HEK293T (cell line): Measurements from ENCODE around the gene STAB2.
"Not testable (repeated sequence)": the region's sequence is repeated elsewhere in the genome, so short reads cannot be mapped to it uniquely, and the experiment has no call there.

Source experiments
- CTCF ChIA-PET: fragments of 350-600 bp; formaldehyde crosslinking; extraction: SDS; loops from one replicate; lab custom pipeline; 2021; ENCODE audit warnings: antibody characterized with exemption, inconsistent platforms; lab: Yijun Ruan, JAX
- POLR2A ChIA-PET: fragments of 350-600 bp; formaldehyde crosslinking; extraction: SDS; loops from one replicate; lab custom pipeline; 2020; ENCODE audit warnings: antibody characterized with exemption, inconsistent platforms; lab: Yijun Ruan, JAX
- DNase-seq: peaks from one replicate; pipeline ENCODE4 v3.0.0; 2012; ENCODE audit warnings: mixed read lengths; ENCODE audit errors: extremely low spot score
- ARNT ChIP-seq: fragments of 450-650 bp; IDR thresholded peaks from 2 replicates; pipeline ENCODE4 v1.6.1; 2017; ENCODE audit warnings: mild to moderate bottlenecking
- BHLHE40 ChIP-seq: fragments of 450-650 bp; IDR thresholded peaks from 2 replicates; pipeline ENCODE4 v1.6.1; 2016; ENCODE audit warnings: mild to moderate bottlenecking, moderate library complexity, borderline replicate concordance
- CTBP1 ChIP-seq: fragments of 450-650 bp; IDR thresholded peaks from 2 replicates; pipeline ENCODE4 v1.6.1; 2016; ENCODE audit warnings: borderline replicate concordance
- ELF4 ChIP-seq: fragments of 450-650 bp; IDR thresholded peaks from 2 replicates; pipeline ENCODE4 v1.6.1; 2017; ENCODE audit warnings: antibody characterized with exemption
- FOXA1 ChIP-seq: fragments of 450-650 bp; IDR thresholded peaks from 2 replicates; pipeline ENCODE4 v1.6.1; 2016; ENCODE audit warnings: mild to moderate bottlenecking
- FOXK2 ChIP-seq: fragments of 450-650 bp; IDR thresholded peaks from 2 replicates; pipeline ENCODE4 v1.6.1; 2016; ENCODE audit warnings: mild to moderate bottlenecking
- FOXM1 ChIP-seq: fragments of 450-650 bp; IDR thresholded peaks from 2 replicates; pipeline ENCODE4 v1.6.1; 2017; ENCODE audit warnings: mild to moderate bottlenecking, borderline replicate concordance
- HDGF ChIP-seq: fragments of 450-650 bp; IDR thresholded peaks from 2 replicates; pipeline ENCODE4 v1.6.1; 2017; ENCODE audit warnings: antibody characterized with exemption, borderline replicate concordance
- L3MBTL2 ChIP-seq: fragments of 450-650 bp; conservative IDR thresholded peaks from 2 replicates; pipeline ENCODE4 v1.6.1; 2016; ENCODE audit warnings: mild to moderate bottlenecking
- LEF1 ChIP-seq: fragments of 450-650 bp; IDR thresholded peaks from 2 replicates; pipeline ENCODE4 v1.6.1; 2017; ENCODE audit warnings: mild to moderate bottlenecking, borderline replicate concordance
- NFRKB ChIP-seq: fragments of 450-650 bp; IDR thresholded peaks from 2 replicates; pipeline ENCODE4 v1.6.1; 2016; ENCODE audit warnings: mild to moderate bottlenecking, moderate library complexity
- SP1 ChIP-seq: fragments of 450-650 bp; IDR thresholded peaks from 2 replicates; pipeline ENCODE4 v1.6.1; 2017
- SUZ12 ChIP-seq: fragments of 450-650 bp; IDR thresholded peaks from 2 replicates; pipeline ENCODE4 v1.6.1; 2016; ENCODE audit warnings: mild to moderate bottlenecking
- TARDBP ChIP-seq: fragments of 450-650 bp; IDR thresholded peaks from 2 replicates; pipeline ENCODE4 v1.6.1; 2016
- ZNF384 ChIP-seq: fragments of 450-650 bp; IDR thresholded peaks from 2 replicates; pipeline ENCODE4 v1.6.1; 2016
- TF ChIP-seq, protein P1 (sequence below): fragments of 450-650 bp; IDR thresholded peaks from 2 replicates; pipeline ENCODE4 v1.6.1; 2016

STAB2 gene

DNA sequence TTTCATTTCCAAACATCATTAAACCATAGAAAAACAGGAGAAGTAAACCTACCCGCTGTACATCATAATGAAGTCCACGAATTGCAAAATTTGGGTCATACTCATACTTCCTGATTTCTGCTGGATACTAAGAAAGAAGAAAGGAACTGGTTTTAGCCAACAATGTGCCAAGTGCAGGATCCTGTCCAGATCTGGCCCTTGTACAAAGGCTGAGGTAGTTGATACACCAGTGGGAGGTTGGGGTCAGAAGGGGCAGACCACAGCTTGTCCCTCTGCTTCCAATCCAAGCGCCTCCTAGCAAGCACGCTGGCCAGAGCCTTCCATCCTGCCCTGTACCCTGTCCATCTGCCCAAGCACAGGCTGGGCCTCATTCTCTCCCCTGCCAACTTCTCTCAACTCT is 219.7 kb downstream of the STAB2 start:
- TF ChIP-seq FOXK2 (no peak), ZNF384 (no peak), SUZ12 (no peak), ELF4 (no peak), CTBP1 (no peak), FOXA1 (no peak), TARDBP (no peak), HDGF (no peak), NFRKB (no peak), SP1 (no peak), LEF1 (no peak)
- TF ChIP-seq, protein P1, sequence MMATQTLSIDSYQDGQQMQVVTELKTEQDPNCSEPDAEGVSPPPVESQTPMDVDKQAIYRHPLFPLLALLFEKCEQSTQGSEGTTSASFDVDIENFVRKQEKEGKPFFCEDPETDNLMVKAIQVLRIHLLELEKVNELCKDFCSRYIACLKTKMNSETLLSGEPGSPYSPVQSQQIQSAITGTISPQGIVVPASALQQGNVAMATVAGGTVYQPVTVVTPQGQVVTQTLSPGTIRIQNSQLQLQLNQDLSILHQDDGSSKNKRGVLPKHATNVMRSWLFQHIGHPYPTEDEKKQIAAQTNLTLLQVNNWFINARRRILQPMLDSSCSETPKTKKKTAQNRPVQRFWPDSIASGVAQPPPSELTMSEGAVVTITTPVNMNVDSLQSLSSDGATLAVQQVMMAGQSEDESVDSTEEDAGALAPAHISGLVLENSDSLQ: no peak
- ChIA-PET CTCF (no interaction called here), POLR2A (no interaction called here)
- no peak for DNase-seq

DNA sequence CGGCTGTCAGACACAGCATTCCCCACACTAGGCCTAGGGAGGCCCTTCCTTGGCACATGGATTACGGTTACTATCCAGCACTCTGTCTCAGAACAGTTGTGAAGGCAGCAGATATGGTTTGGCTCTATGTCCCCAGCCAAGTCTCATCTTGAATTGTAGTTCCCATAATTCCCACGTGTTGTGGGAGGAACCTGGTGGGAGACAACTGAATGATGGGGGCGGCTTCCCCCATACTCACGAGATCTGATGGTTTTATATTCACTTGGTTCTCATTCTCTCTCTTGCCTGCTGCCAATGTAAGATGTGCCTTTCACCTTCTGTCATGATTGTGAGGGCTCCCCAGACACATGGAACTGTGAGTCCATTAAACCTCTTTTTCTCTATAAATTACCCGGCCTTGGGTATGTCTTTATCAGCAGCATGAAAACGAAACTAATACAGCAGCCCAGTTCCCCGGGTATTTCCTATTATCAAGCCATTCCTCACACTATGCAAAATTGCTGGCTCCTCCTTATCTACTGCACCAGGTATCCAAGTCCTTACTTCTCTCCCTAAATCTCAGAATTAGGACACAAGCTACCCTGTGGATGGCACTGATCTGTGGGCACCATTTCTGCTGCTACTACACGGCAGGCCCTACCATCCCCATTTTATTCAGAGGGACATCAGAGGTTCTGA is 220.6 kb downstream of the STAB2 start:
- DNase-seq: no peak
- CTCF ChIA-PET: no interaction called here
- POLR2A ChIA-PET: no interaction called here
- TF ChIP-seq, protein P1: no peak
- no peak for TF ChIP-seq FOXK2
- TF ChIP-seq BHLHE40: no peak
- no peak for TF ChIP-seq ARNT
- no peak for TF ChIP-seq ZNF384
- TF ChIP-seq FOXA1: no peak
- no peak for TF ChIP-seq TARDBP
- TF ChIP-seq SUZ12: no peak
- no peak for TF ChIP-seq LEF1
- no peak for TF ChIP-seq CTBP1
- TF ChIP-seq ELF4: no peak
- no peak for TF ChIP-seq L3MBTL2
- TF ChIP-seq SP1: no peak
- TF ChIP-seq NFRKB: no peak
- no peak for TF ChIP-seq FOXM1
- no peak for TF ChIP-seq HDGF

DNA sequence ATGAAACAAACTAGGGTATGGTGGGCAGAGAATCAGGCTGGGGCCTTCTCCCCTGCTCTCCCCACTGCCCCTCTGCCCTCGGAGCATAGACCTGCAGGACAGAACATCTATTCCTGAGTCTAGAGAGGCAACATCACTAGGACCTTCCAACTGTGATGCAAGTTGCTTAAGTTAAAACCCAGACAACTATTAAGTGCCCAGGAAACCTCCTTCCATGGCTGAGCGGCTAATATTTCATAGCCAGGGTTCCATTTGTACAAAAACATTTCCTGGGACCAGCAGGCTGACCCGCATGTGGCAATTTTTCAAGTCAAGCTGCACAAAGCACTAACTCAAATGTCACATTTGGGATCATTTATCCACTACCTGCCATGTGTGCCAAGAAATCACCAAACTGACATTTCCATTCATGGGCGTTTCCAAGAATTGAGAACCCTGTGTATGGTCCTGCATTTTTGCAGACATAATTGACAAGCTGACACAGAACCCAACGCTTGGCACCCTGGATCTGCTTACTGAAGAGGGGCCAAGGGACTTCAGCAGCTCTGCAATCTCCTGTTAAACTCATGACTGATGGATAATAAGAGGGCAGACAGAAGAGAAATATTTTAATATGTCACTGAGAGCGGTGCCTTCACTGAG is 221.3 kb downstream of the STAB2 start:
- ChIA-PET POLR2A (no interaction called here), CTCF (no interaction called here)

DNA sequence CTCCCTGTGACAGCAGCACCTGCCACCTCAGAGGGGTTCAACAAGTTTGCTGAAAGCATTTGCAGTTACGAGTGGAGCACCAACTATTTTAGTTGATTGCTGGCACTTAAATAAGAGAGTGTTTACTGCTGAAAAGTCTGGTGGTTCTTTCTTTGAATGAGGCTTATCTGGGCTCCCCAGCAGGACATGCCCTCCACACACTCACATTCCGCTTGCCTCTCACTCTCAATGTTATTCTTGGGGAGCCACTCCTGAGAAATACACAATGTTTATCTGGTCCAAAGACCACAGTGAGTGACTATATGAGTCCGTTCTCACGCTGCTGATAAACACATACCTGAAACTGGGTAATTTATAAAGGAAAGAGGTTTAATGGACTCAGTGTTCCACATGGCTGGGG is 222.1 kb downstream of the STAB2 start:
- CTCF ChIA-PET: no interaction called here
- no peak for TF ChIP-seq CTBP1
- TF ChIP-seq NFRKB: no peak
- no peak for TF ChIP-seq SUZ12
- TF ChIP-seq ARNT: no peak
- TF ChIP-seq LEF1: no peak
- no peak for TF ChIP-seq SP1
- TF ChIP-seq L3MBTL2: no peak
- TF ChIP-seq FOXK2: no peak
- no peak for TF ChIP-seq TARDBP
- TF ChIP-seq HDGF: no peak
- no peak for TF ChIP-seq ELF4
- POLR2A ChIA-PET: no interaction called here
- no peak for DNase-seq

More for the DNA sequence above, 221.3 kb downstream of the STAB2 start:
- no peak for DNase-seq
- TF ChIP-seq SUZ12: no peak
- TF ChIP-seq ARNT: no peak
- no peak for TF ChIP-seq ELF4
- TF ChIP-seq FOXM1: no peak
- TF ChIP-seq, protein P1: no peak
- TF ChIP-seq NFRKB: no peak

DNA sequence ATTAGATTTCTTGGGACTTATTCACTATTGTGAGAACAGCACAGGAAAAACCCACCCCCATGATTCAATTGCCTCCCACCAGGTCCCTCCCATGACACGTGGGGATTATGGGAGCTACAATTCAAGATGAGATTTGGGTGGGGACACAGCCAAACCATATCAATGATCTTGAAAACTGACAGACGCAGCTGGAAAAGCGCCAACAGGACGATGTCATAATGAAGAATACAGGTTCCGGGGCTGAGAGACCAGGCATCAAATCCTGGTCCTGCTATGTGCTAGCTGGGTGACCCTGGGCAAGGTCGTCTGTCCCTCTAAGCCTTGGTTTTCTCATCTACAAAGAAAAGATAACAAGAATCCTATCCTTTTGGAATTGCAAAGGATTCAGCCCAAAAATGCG is 222.6 kb downstream of the STAB2 start:
- DNase-seq, POLR2A ChIA-PET, CTCF ChIA-PET: not testable (repeated sequence)

DNA sequence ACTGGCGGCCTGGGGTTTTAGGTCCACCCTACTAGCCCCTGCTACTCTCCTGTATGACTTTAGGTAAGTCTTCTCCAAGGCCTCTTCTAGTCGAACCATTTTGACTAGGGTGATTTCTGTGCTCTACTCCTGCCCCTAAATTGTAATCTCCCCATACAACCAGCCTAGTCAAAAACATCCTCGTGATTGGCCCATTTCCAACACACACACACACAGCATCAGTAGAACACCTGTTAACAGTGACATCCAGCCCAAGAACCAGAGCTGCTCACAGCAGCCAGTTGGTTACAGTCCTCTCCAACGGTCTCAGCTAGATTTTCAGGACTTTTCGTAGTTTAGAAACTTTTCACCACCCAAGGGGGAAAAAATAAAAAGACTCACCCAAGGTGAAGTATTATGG is 223.0 kb downstream of the STAB2 start:
- no peak for DNase-seq
- TF ChIP-seq HDGF (no peak), ZNF384 (no peak), L3MBTL2 (no peak), CTBP1 (no peak), FOXM1 (no peak), NFRKB (no peak)
- CTCF ChIA-PET: no interaction called here
- POLR2A ChIA-PET: no interaction called here

DNA sequence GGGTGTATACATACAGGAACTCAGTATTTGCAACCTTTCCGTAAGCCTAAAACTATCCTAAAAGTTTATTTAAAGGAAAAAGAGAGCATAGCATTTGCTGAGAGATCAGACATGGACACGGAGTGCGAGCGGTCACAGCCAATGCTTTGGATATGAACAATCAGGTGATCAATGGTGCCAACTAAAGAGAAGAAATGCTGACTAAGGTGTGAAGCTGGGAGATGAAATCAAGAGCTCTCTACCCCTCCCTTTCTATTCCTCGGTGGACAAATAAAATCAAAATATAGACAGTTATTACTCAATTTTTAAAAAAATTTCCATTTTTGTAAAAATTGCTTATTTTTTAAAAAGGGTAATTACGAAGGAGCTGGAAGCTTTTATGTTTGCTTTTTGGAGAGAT is 224.7 kb downstream of the STAB2 start:
- ChIA-PET CTCF (no interaction called here), POLR2A (no interaction called here)
- TF ChIP-seq FOXA1 (no peak), CTBP1 (no peak), FOXM1 (no peak), LEF1 (no peak), ELF4 (no peak), HDGF (no peak), ARNT (no peak), FOXK2 (no peak), TARDBP (no peak), BHLHE40 (no peak), NFRKB (no peak), SP1 (no peak), ZNF384 (no peak), L3MBTL2 (no peak), SUZ12 (no peak)
- TF ChIP-seq, protein P1: no peak
- no peak for DNase-seq
